GM19025 (cell line): Measurements from ENCODE around the gene THRAP3.
"Not testable (repeated sequence)": the region's sequence is repeated elsewhere in the genome, so short reads cannot be mapped to it uniquely, and the experiment has no call there.

Source experiments
- ATAC-seq: cut with Tn5 transposase; IDR thresholded peaks from one replicate; pipeline ENCODE4 v1.9.1; 2021; ENCODE audit warnings: mild to moderate bottlenecking, low read depth, moderate library complexity; ENCODE audit not compliant: unreplicated experiment

Gene THRAP3

GRCh38 chr1:36239941-36240637, 15.8 kb downstream of the THRAP3 start:
- ATAC-seq: no peak

- ATAC-seq: no peak
Measured at GRCh38 chr1:36247538-36247937, 23.3 kb downstream of the THRAP3 start.

- no peak for ATAC-seq
Measured at GRCh38 chr1:36248250-36248894, 24.1 kb downstream of the THRAP3 start.

- no peak for ATAC-seq
Measured at GRCh38 chr1:36251794-36252481, 27.7 kb downstream of the THRAP3 start.

- ATAC-seq: not testable (repeated sequence)
Measured at GRCh38 chr1:36252482-36252824, 28.2 kb downstream of the THRAP3 start.

- ATAC-seq: no peak
Measured at GRCh38 chr1:36253161-36253862, 29.1 kb downstream of the THRAP3 start.

- no peak for ATAC-seq
Measured at GRCh38 chr1:36256558-36257374, 32.5 kb downstream of the THRAP3 start.

- no peak for ATAC-seq
Measured at GRCh38 chr1:36257375-36257767, 33.1 kb downstream of the THRAP3 start.

- no peak for ATAC-seq
Measured at GRCh38 chr1:36258960-36259344, 34.7 kb downstream of the THRAP3 start.

- no peak for ATAC-seq
Measured at GRCh38 chr1:36268981-36269380, 44.7 kb downstream of the THRAP3 start.

- no peak for ATAC-seq
Measured at GRCh38 chr1:36269408-36269838, 45.2 kb downstream of the THRAP3 start.

- ATAC-seq: no peak
Measured at GRCh38 chr1:36273024-36273423, 48.8 kb downstream of the THRAP3 start.

GRCh38 chr1:36274201-36274600, 50.0 kb downstream of the THRAP3 start:
- no peak for ATAC-seq

- no peak for ATAC-seq
Measured at GRCh38 chr1:36276688-36277087, 52.4 kb downstream of the THRAP3 start.

- ATAC-seq: no peak
Measured at GRCh38 chr1:36279110-36279788, 55.0 kb downstream of the THRAP3 start.

GRCh38 chr1:36279789-36280296, 55.6 kb downstream of the THRAP3 start:
- ATAC-seq: no peak

GRCh38 chr1:36284061-36284460, 59.8 kb downstream of the THRAP3 start:
- ATAC-seq: no peak

GRCh38 chr1:36284517-36284916, 60.3 kb downstream of the THRAP3 start:
- no peak for ATAC-seq

- ATAC-seq: no peak
Measured at GRCh38 chr1:36285443-36286101, 61.3 kb downstream of the THRAP3 start.
